C4-2B (cell line): ENCODE measurements around the gene ATP6V1G2.

ENCODE experiments used
- H3K27ac ChIP-seq: fragments of 450-650 bp; 2 replicates; pipeline ENCODE4 v1.5.1; 2017
- ZFX ChIP-seq: fragments of 450-650 bp; IDR thresholded peaks from 2 replicates; pipeline ENCODE4 v1.6.1; 2017
- TF ChIP-seq, protein P1 (sequence below): fragments of 450-650 bp; conservative IDR thresholded peaks from 2 replicates; pipeline ENCODE4 v1.5.1; 2017; ENCODE audit warnings: mild to moderate bottlenecking

ATP6V1G2 gene

GRCh38 chr6:31579119-31579505 lies 32.7 kb upstream of the ATP6V1G2 start:
- no peak overlapping the region for H3K27ac ChIP-seq
- TF ChIP-seq ZFX = no peak
- TF ChIP-seq, protein P1, sequence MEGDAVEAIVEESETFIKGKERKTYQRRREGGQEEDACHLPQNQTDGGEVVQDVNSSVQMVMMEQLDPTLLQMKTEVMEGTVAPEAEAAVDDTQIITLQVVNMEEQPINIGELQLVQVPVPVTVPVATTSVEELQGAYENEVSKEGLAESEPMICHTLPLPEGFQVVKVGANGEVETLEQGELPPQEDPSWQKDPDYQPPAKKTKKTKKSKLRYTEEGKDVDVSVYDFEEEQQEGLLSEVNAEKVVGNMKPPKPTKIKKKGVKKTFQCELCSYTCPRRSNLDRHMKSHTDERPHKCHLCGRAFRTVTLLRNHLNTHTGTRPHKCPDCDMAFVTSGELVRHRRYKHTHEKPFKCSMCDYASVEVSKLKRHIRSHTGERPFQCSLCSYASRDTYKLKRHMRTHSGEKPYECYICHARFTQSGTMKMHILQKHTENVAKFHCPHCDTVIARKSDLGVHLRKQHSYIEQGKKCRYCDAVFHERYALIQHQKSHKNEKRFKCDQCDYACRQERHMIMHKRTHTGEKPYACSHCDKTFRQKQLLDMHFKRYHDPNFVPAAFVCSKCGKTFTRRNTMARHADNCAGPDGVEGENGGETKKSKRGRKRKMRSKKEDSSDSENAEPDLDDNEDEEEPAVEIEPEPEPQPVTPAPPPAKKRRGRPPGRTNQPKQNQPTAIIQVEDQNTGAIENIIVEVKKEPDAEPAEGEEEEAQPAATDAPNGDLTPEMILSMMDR = no peak

DNA sequence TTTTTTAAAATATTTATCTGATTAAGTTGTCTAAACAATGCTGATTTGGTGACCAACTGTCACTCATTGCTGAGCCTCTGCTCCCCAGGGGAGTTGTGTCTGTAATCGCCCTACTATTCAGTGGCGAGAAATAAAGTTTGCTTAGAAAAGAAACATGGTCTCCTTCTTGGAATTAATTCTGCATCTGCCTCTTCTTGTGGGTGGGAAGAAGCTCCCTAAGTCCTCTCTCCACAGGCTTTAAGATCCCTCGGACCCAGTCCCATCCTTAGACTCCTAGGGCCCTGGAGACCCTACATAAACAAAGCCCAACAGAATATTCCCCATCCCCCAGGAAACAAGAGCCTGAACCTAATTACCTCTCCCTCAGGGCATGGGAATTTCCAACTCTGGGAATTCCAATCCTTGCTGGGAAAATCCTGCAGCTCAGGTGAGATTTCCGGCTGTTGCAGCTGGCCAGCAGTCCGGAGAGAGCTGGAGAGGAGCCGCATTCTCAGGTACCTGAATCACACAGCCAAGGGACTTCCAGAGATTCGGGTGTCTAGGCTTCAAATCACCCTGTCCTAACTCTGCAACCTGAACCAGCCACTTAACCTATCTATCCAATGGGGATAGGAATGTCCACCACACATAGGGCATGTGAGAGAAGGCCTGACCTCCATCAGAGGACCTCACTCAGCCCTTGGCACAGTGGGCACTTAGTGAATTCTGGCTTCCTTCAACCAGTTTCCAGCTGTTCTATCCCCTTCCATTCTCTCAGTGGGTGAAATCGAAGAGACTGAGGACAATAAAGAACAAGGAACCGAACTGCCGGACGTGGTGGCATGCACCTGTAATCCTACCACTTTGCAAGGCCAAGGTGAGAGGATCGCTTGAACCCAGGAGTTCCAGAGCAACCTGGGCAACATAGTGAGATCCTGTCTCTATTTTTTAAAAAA lies 32.0 kb upstream of the ATP6V1G2 start:
- TF ChIP-seq, protein P1 = no peak
- TF ChIP-seq ZFX = no peak
- no peak overlapping the region for H3K27ac ChIP-seq

GRCh38 chr6:31577579-31577966 lies 31.2 kb upstream of the ATP6V1G2 start:
- TF ChIP-seq, protein P1 = no peak
- no peak for TF ChIP-seq ZFX
- no peak overlapping the region for H3K27ac ChIP-seq

DNA sequence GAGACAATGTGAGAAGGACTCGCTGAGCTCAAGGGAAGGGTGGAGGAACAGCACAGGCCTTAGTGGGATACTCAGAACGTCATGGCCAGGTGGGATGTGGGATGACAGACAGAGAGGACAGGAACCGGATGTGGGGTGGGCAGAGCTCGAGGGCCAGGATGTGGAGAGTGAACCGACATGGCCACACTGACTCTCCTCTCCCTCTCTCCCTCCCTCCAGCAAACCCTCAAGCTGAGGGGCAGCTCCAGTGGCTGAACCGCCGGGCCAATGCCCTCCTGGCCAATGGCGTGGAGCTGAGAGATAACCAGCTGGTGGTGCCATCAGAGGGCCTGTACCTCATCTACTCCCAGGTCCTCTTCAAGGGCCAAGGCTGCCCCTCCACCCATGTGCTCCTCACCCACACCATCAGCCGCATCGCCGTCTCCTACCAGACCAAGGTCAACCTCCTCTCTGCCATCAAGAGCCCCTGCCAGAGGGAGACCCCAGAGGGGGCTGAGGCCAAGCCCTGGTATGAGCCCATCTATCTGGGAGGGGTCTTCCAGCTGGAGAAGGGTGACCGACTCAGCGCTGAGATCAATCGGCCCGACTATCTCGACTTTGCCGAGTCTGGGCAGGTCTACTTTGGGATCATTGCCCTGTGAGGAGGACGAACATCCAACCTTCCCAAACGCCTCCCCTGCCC lies 30.6 kb upstream of the ATP6V1G2 start:
- H3K27ac ChIP-seq = no peak overlapping the region

GRCh38 chr6:31575952-31576685 lies 29.7 kb upstream of the ATP6V1G2 start:
- TF ChIP-seq, protein P1 = no peak
- no peak for TF ChIP-seq ZFX

More for the DNA sequence above, 30.6 kb upstream of the ATP6V1G2 start:
- TF ChIP-seq ZFX = no peak
- TF ChIP-seq, protein P1 = no peak

GRCh38 chr6:31575335-31575901 lies 29.0 kb upstream of the ATP6V1G2 start, which contains the start of gene TNF:
TSS of gene TNF (plus strand) at chr6:31575565. CDS start at chr6:31575742, 177 bp downstream.
- no peak within 1 kb of the TSS for H3K27ac ChIP-seq
- TF ChIP-seq, protein P1 = no peak
- TF ChIP-seq ZFX = no peak

More at GRCh38 chr6:31575952-31576685, 29.7 kb upstream of the ATP6V1G2 start:
- H3K27ac ChIP-seq = no peak overlapping the region
